Astrocyte of the cerebellum (primary cell): ENCODE results near the gene PEDS1.
A peak's percentile ranks its signal among the peaks of the same experiment; 100 is the strongest.

ENCODE experiments used
- DNase-seq: peaks from one replicate; pipeline ENCODE4 v3.0.0-alpha.2; 2011; ENCODE audit warnings: low read depth
- H3K4me3 ChIP-seq: 2 replicates; pipeline ENCODE4 v1.5.1; 2011; ENCODE audit warnings: mild to moderate bottlenecking, low read depth, low read length, moderate library complexity
- in situ Hi-C: cut with HindIII; loops from 2 replicates; pipeline ENCODE4 v1.10.0; 2017; ENCODE audit warnings: low sequenced_read_pairs
- TF ChIP-seq, protein P1 (sequence below): IDR thresholded peaks from 2 replicates; pipeline ENCODE4 v1.5.1; 2012; ENCODE audit warnings: low read length, low read depth, moderate library complexity, mild to moderate bottlenecking; ENCODE audit errors: missing control alignments

Gene PEDS1

GRCh38 chr20:50145566-50145965 is 8.0 kb downstream of the PEDS1 start:
- no peak overlapping the region for H3K4me3 ChIP-seq
- no peak for DNase-seq
- TF ChIP-seq, protein P1, sequence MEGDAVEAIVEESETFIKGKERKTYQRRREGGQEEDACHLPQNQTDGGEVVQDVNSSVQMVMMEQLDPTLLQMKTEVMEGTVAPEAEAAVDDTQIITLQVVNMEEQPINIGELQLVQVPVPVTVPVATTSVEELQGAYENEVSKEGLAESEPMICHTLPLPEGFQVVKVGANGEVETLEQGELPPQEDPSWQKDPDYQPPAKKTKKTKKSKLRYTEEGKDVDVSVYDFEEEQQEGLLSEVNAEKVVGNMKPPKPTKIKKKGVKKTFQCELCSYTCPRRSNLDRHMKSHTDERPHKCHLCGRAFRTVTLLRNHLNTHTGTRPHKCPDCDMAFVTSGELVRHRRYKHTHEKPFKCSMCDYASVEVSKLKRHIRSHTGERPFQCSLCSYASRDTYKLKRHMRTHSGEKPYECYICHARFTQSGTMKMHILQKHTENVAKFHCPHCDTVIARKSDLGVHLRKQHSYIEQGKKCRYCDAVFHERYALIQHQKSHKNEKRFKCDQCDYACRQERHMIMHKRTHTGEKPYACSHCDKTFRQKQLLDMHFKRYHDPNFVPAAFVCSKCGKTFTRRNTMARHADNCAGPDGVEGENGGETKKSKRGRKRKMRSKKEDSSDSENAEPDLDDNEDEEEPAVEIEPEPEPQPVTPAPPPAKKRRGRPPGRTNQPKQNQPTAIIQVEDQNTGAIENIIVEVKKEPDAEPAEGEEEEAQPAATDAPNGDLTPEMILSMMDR: no peak
- in situ Hi-C loops: no loop called here

DNA sequence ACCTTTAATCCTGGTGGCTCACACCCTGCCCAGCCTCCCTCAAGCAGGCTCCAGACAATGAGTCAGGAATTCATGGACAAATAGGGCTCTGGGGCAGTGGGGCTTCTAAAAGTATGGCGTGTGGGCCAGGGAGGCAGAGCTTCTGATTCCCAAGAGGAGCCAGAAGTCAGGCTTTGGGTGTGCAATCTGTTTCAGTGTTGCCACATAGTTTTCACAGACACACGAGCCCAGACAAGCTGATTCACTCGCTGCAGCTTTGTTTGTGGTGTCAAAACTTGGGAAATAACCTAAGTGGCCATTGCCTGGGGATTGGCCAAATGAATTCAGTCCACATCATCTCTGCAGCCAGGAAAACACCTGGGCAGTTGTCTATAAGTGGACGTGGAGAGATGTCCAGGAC is 9.2 kb downstream of the PEDS1 start:
- no peak overlapping the region for H3K4me3 ChIP-seq
- TF ChIP-seq, protein P1: no peak
- peak; percentile 86 for DNase-seq
- in situ Hi-C loops: no loop called here

- DNase-seq: no peak
- no peak overlapping the region for H3K4me3 ChIP-seq
- in situ Hi-C loops: no loop called here
- TF ChIP-seq, protein P1: no peak
Observed at GRCh38 chr20:50142812-50143211, 10.7 kb downstream of the PEDS1 start.

DNA sequence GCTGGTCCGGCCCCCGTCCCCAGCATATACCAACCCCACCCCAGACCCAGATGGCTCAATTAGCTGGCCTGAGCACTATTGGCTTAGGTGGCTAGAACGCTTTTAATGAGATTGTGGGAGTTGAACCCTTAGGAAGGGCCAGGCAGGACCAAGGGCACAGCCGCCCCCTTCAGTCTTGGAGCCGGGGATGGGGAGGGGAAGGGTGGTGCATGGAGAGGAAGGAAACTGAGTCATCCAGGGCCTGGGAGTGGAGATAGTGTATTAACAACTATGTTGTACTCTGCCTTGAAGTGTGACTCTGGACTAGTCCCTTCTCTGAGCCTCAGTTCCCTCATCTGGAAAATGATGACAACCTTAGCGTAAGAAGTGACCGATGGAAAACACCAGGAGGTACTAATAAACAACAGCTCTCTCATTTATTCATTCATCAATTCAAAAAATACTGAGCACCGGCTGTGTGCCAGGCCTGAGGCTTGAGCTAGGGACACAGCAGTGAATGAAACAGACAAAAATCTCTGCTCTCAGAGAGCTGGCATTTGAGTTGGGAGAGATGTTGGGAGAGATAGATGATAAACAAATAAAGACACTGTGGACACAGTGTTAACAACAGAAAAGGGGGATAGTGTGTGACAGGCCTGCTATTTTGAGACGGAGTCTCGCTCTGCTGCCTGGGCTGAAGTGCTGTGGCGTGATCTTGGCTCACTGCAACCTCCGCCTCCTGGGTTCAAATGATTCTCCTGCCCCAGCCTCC is 11.5 kb downstream of the PEDS1 start:
- TF ChIP-seq, protein P1: no peak
- H3K4me3 ChIP-seq: no peak overlapping the region
- no peak for DNase-seq
- in situ Hi-C loops: no loop called here

DNA sequence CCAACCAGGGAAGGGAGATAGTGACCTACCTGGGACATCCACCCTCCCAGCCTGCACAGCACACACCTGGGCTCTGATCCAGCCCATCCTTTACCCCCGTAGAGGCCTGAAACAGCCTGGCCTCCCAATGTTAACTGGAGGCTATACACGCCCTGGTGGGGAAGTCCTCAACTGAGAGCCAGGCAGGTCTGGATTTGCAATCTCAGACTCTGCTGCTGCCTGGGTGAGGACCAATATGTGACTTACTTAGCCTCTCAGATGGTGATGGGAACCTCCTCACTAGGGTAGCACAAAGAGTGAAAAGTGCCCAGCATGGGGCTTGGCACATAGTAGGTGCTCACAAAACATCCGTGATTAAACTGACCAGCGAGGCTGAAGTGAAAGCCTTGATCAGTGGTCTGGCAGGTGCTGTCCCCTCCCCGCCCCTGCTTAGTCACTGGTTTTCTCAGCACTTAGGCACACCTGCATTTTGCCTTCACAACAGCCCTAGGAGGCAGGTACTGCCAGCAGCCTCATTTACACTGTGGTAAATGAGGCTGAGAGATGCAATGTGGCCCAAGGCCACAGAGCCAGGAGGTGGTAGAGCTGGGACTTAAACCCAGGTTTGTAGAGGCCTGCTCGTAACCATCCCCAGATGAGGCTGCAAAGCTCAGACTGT is 12.4 kb downstream of the PEDS1 start:
- H3K4me3 ChIP-seq: no peak overlapping the region
- TF ChIP-seq, protein P1: no peak
- DNase-seq: no peak
- in situ Hi-C loops: no loop called here

GRCh38 chr20:50140339-50140859 is 13.1 kb downstream of the PEDS1 start:
- in situ Hi-C loops: no loop called here
- TF ChIP-seq, protein P1: no peak
- H3K4me3 ChIP-seq: no peak overlapping the region
- no peak for DNase-seq
